ENCODE measurements around the gene MMEL1. TPM values are rescaled to one million over a fixed set of nuclear protein-coding genes. Genes with fewer than 3 reads are reported as not detected.
A peak's percentile ranks its signal among the peaks of the same experiment; 100 is the strongest.

The MMEL1 gene
- total RNA-seq, 1 donor from 2014 or later: 4.0 TPM

DNA sequence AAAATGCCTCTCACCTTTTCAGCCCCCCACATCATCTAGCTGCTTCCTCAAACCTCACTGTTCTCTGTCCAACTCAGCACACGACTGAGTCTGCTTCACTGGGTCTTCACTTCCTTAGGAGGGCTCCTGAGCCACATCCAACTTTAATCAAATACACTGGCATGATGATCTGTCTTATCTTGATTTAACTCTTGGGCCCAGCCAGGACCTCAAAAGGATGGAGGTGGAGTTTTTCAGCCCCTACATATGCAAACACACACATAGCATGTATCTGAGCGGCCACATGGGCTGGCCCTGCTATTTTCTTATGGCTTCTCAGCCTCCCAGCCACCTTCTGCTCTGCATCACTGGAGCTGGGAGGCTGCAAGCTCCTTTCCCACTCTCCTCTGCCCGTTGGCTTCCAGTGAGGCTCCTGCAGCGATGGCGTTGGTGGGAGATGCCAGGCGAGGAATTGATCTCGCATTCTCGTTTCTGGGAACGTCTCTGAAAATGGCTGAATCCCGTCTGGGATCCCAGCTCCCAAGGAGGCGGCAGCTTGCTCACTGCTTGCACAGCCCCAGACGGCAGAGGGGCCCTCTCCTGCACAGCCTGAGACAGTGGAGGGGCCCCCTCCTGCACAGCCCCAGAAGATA lies 48.0 kb downstream of the MMEL1 start:
- Mint-ChIP-seq H3K27ac (ENCODE audit: unreplicated experiment) (peak overlapping the region; percentile 54), H3K9me3 (ENCODE audit: unreplicated experiment) (peaks cover 1% of the 10 kb centered on the region), H3K27me3 (ENCODE audit: unreplicated experiment) (no peaks in the 10 kb centered on the region), H3K4me1 (ENCODE audit: low read depth, unreplicated experiment) (peaks cover 19% of the 10 kb centered on the region), H3K4me3 (ENCODE audit: unreplicated experiment) (peak overlapping the region; percentile 85), H3K36me3 (ENCODE audit: unreplicated experiment) (no peaks in the 10 kb centered on the region)
- DNase-seq: peak; percentile 20
- TF ChIP-seq, protein P1, sequence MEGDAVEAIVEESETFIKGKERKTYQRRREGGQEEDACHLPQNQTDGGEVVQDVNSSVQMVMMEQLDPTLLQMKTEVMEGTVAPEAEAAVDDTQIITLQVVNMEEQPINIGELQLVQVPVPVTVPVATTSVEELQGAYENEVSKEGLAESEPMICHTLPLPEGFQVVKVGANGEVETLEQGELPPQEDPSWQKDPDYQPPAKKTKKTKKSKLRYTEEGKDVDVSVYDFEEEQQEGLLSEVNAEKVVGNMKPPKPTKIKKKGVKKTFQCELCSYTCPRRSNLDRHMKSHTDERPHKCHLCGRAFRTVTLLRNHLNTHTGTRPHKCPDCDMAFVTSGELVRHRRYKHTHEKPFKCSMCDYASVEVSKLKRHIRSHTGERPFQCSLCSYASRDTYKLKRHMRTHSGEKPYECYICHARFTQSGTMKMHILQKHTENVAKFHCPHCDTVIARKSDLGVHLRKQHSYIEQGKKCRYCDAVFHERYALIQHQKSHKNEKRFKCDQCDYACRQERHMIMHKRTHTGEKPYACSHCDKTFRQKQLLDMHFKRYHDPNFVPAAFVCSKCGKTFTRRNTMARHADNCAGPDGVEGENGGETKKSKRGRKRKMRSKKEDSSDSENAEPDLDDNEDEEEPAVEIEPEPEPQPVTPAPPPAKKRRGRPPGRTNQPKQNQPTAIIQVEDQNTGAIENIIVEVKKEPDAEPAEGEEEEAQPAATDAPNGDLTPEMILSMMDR (IDR thresholded peaks at IDR 0.05; ENCODE audit: partially characterized antibody, unreplicated experiment): no peak

DNA sequence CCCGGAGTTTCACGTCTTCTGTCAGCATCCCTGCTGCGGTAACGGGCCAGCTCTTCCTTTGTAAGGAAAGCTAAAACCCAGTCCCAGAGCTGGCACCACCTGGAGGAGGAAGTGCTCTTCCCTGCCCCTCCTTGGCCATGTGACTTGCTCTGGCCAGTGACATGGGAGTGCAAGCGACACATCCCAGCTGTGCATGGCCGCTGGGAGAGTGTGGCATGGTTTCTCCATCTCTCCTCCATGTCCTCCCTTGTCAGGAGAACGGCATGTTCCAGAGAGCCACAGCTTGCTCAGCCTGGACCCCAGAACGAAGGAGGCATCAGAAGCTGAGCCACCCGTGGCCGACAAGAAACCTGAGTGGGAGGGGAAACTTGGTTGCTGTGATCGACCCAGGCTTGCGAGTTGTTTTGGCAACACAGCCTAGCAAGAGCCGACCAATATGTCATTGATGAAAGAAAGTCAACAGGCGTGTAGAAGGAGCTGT lies 48.9 kb downstream of the MMEL1 start:
- H3K27me3 Mint-ChIP-seq (ENCODE audit: unreplicated experiment): no peaks in the 10 kb centered on the region
- H3K9me3 Mint-ChIP-seq (ENCODE audit: unreplicated experiment): peaks cover 1% of the 10 kb centered on the region
- no peak overlapping the region for H3K27ac Mint-ChIP-seq (ENCODE audit: unreplicated experiment)
- TF ChIP-seq, protein P1 (IDR thresholded peaks at IDR 0.05; ENCODE audit: partially characterized antibody, unreplicated experiment): no peak
- peak; percentile 14 for DNase-seq
- peak overlapping the region; percentile 85 for H3K4me3 Mint-ChIP-seq (ENCODE audit: unreplicated experiment)
- H3K4me1 Mint-ChIP-seq (ENCODE audit: low read depth, unreplicated experiment): peaks cover 19% of the 10 kb centered on the region
- no peaks in the 10 kb centered on the region for H3K36me3 Mint-ChIP-seq (ENCODE audit: unreplicated experiment)

DNA sequence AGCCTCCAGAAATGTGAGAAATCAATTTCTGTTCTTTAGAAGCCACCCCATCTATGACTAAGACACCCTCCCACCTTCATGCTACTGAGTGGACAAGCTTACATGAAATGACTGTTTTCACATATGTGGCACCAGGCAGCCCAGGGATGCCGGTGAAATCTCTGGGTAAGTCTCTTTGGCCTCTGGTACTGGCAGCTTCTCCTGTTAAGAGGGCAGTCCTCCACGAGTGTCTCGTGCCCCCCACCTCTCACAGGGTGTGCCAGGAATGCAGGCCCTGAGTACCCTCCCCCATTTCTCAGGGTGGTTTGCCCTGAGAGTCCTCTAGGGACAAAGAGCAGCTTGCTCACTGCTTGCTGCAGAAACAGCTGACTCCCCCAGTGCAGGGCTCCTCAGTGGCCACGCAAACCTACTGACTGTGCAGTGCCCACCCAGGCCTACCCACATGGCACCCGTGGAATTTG lies 49.5 kb downstream of the MMEL1 start:
- Mint-ChIP-seq H3K27me3 (ENCODE audit: unreplicated experiment) (no peaks in the 10 kb centered on the region), H3K4me1 (ENCODE audit: low read depth, unreplicated experiment) (peaks cover 19% of the 10 kb centered on the region), H3K27ac (ENCODE audit: unreplicated experiment) (no peak overlapping the region), H3K36me3 (ENCODE audit: unreplicated experiment) (no peaks in the 10 kb centered on the region), H3K9me3 (ENCODE audit: unreplicated experiment) (peaks cover 1% of the 10 kb centered on the region), H3K4me3 (ENCODE audit: unreplicated experiment) (no peak overlapping the region)
- DNase-seq: peak; percentile 11
- TF ChIP-seq, protein P1 (IDR thresholded peaks at IDR 0.05; ENCODE audit: partially characterized antibody, unreplicated experiment): no peak

DNA sequence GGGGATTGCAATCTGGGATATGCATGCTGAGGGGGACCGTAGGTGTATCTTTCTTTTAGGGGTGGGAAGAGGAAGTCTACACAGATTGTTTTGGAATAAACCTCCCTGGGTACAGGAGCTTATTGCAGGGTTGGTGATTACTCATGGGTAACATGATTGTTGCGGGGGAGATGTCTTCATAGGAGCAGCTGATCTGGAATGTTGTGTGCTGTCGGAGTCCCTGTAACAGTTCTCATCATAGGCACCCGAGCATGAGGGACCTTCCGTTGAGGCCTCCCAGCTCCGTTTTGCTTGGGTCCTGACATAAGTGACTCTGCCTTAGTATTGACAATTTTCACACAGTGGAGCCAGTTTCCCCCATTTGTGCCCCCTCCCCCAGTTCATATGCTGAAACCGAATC lies 50.4 kb downstream of the MMEL1 start:
- no peak overlapping the region for H3K27ac Mint-ChIP-seq (ENCODE audit: unreplicated experiment)
- no peak overlapping the region for H3K4me3 Mint-ChIP-seq (ENCODE audit: unreplicated experiment)
- H3K4me1 Mint-ChIP-seq (ENCODE audit: low read depth, unreplicated experiment): peaks cover 19% of the 10 kb centered on the region
- H3K36me3 Mint-ChIP-seq (ENCODE audit: unreplicated experiment): no peaks in the 10 kb centered on the region
- H3K9me3 Mint-ChIP-seq (ENCODE audit: unreplicated experiment): peaks cover 1% of the 10 kb centered on the region
- TF ChIP-seq, protein P1 (IDR thresholded peaks at IDR 0.05; ENCODE audit: partially characterized antibody, unreplicated experiment): no peak
- DNase-seq: peak; percentile 2
- H3K27me3 Mint-ChIP-seq (ENCODE audit: unreplicated experiment): no peaks in the 10 kb centered on the region

DNA sequence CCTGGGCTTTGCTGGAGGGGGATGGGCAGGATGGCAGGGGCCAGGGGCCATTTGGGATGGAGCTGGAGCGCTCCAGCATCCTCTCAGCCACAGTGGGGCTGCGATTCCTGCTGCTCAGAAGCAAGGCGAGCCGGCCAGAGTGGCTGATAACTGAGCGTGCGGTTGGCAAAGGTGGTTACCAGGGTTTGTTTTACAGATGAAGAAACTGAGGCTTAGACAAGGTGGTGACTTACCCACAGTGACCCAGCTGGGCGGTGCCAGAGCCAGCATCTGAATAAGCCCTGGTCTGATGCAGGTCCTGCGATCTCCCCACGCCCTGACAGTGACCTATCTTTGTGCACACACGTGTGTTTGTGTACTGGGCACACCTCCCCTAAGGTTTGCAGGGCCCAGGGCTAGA lies 52.1 kb downstream of the MMEL1 start:
- TF ChIP-seq, protein P1 (IDR thresholded peaks at IDR 0.05; ENCODE audit: partially characterized antibody, unreplicated experiment): no peak
- peak; percentile 5 for DNase-seq
- Mint-ChIP-seq H3K36me3 (ENCODE audit: unreplicated experiment) (no peaks in the 10 kb centered on the region), H3K9me3 (ENCODE audit: unreplicated experiment) (peaks cover 1% of the 10 kb centered on the region), H3K27me3 (ENCODE audit: unreplicated experiment) (peaks cover 2% of the 10 kb centered on the region), H3K4me1 (ENCODE audit: low read depth, unreplicated experiment) (peaks cover 19% of the 10 kb centered on the region), H3K27ac (ENCODE audit: unreplicated experiment) (no peak overlapping the region), H3K4me3 (ENCODE audit: unreplicated experiment) (no peak overlapping the region)

All from glutamatergic neuron (in vitro differentiated cells).